HCT116 (cell line): ENCODE measurements around the gene HMCN1.

Experiments
- CTCF ChIP-seq, 3 experiments: fragments of 200-600 bp in 1 of 3; sonication (generic) in 1 of 3; IDR thresholded peaks in 2 of 3; conservative IDR thresholded peaks in 1 of 3; 2 replicates each; pipeline ENCODE4 v1.5.1; 2012 to 2017; ENCODE audit warnings: low read depth in 2 of 3, low read length in 2 of 3, antibody characterized with exemption in 1 of 3, borderline replicate concordance in 1 of 3, control low read depth in 1 of 3, mild to moderate bottlenecking in 1 of 3, mixed read lengths in 1 of 3, mixed run types in 1 of 3, moderate library complexity in 1 of 3; ENCODE audit not compliant: insufficient read depth in 1 of 3
- ELF1 ChIP-seq: IDR thresholded peaks from 2 replicates; pipeline ENCODE4 v1.6.1; 2012; ENCODE audit warnings: low read depth, borderline replicate concordance
- POLR2AphosphoS5 ChIP-seq: IDR thresholded peaks from 2 replicates; pipeline ENCODE4 v1.6.1; 2011; ENCODE audit warnings: mild to moderate bottlenecking, low read depth, low read length, moderate library complexity
- RAD21 ChIP-seq: IDR thresholded peaks from 2 replicates; pipeline ENCODE4 v1.6.1; 2012; ENCODE audit warnings: low read depth, mild to moderate bottlenecking
- ZBTB33 ChIP-seq: IDR thresholded peaks from 2 replicates; pipeline ENCODE4 v1.6.1; 2011; ENCODE audit warnings: mild to moderate bottlenecking, low read length, moderate library complexity; ENCODE audit not compliant: insufficient replicate concordance; ENCODE audit errors: extremely low read depth
- ZFX ChIP-seq: fragments of 450-650 bp; IDR thresholded peaks from 2 replicates; pipeline ENCODE4 v1.6.1; 2017

- no peak for TF ChIP-seq POLR2AphosphoS5
- no peak for TF ChIP-seq ZFX
- TF ChIP-seq CTCF (IDR thresholded peaks at IDR 0.05 in 2 of 3, conservative IDR thresholded peaks at IDR 0.05 in 1 of 3; ENCODE audit: borderline replicate concordance in 1 of 3, insufficient read depth in 1 of 3, low read depth in 2 of 3, low read length in 2 of 3) = no peak
- TF ChIP-seq RAD21 = no peak
- no peak for TF ChIP-seq ELF1
- TF ChIP-seq ZBTB33 = no peak
Measured at GRCh38 chr1:185694081-185694480, 40.1 kb upstream of the HMCN1 start.
